ENCODE measurements around the gene RNF214. TPM values are rescaled to one million over a fixed set of nuclear protein-coding genes. Genes with fewer than 3 reads are reported as not detected.
A peak's percentile ranks its signal among the peaks of the same experiment; 100 is the strongest.

The RNF214 gene
- total RNA-seq, 4 donors from 2014 or later = 12.4 to 21.5 (median 18.4) TPM

GRCh38 chr11:117199916-117200812 is 32.3 kb upstream of the RNF214 start:
- H3K9me3 ChIP-seq = no peaks in the 10 kb centered on the region
- peaks cover 18 to 61% (median 45%) of the 10 kb centered on the region in 4 donors for H3K36me3 ChIP-seq
- WGBS = 33% methylated on average over 11 of the region's 13 CpGs
- H3K4me1 ChIP-seq = peaks cover 31 to 67% (median 50%) of the 10 kb centered on the region in 4 donors
- intact Hi-C loops (cut with DNase I) = loop anchor here (2.0 kb wide), 1 partner anchor 25 kb away; no protein-coding TSS in a partner anchor
- DNase-seq (ENCODE audit: extremely low spot score) = no peak
- no peaks in the 10 kb centered on the region for H3K27me3 ChIP-seq
- TF ChIP-seq EP300 (IDR thresholded peaks at IDR 0.05) = no peak
- no peak for TF ChIP-seq POLR2A (IDR thresholded peaks at IDR 0.05; ENCODE audit: low read depth)
- peak; percentile 7 to 39 for TF ChIP-seq POLR2AphosphoS5 (IDR thresholded peaks at IDR 0.05)
- peak overlapping the region; percentile 94 to 97 (median 96) for H3K27ac ChIP-seq (replicated peaks in 1 of 4)
- H3K4me3 ChIP-seq = peak overlapping the region; percentile 66 to 88 (median 78)

- peak overlapping the region; percentile 66 to 88 (median 78) for H3K4me3 ChIP-seq
- peak overlapping the region; percentile 94 to 97 (median 96) for H3K27ac ChIP-seq (replicated peaks in 1 of 4)
- peaks cover 13 to 57% (median 42%) of the 10 kb centered on the region in 4 donors for H3K36me3 ChIP-seq
- TF ChIP-seq EP300 (IDR thresholded peaks at IDR 0.05) (no peak), CTCF (IDR thresholded peaks at IDR 0.05) (no peak), POLR2AphosphoS5 (IDR thresholded peaks at IDR 0.05) (peak; percentile 1 to 56), POLR2A (IDR thresholded peaks at IDR 0.05; ENCODE audit: low read depth) (no peak)
- peaks cover 34 to 72% (median 55%) of the 10 kb centered on the region in 4 donors for H3K4me1 ChIP-seq
- intact Hi-C loops (cut with DNase I) = no loop called here
- DNase-seq (ENCODE audit: extremely low spot score) = no peak
- no peaks in the 10 kb centered on the region for H3K27me3 ChIP-seq
- WGBS = 62% methylated on average over 11 of the region's 12 CpGs
- no peaks in the 10 kb centered on the region for H3K9me3 ChIP-seq
Measured at GRCh38 chr11:117200813-117201657, 31.4 kb upstream of the RNF214 start.

DNA sequence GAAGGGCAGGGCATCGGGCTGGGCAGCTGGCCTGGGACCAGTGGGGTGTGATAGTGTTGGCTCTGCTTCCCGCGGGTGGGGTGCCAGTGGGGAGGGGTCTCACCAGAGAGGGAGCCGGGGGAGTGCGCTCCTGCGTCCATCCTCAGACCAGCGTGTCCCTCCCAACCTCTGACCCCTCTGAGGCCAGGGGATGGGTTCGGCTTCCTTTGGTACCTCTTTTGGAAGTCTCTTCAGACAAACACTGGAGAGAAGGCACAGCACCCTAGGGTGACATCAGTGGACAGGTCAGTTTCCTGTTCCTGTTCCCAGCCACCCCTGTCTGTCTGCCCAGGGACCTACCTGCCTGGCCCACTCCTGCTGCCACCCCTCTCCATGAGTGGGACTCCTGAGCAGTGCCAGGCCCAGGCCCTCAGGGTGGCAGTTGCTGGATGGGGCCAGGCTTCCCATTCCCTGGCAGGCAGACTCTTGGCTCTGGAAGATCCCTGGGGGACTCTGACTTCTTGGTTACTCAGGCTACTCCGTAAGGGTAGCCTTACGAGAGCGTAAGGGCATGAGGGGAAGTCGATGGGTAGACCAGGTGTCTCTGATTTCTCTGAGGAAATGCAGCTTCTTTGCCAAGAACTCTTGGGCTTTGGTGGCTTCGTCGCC is 30.7 kb upstream of the RNF214 start:
- H3K4me1 ChIP-seq = peaks cover 34 to 70% (median 55%) of the 10 kb centered on the region in 4 donors
- H3K4me3 ChIP-seq = peak overlapping the region; percentile 66 to 88 (median 78)
- no peaks in the 10 kb centered on the region for H3K9me3 ChIP-seq
- DNase-seq (ENCODE audit: extremely low spot score) = no peak
- no peaks in the 10 kb centered on the region for H3K27me3 ChIP-seq
- peaks cover 13 to 50% (median 36%) of the 10 kb centered on the region in 4 donors for H3K36me3 ChIP-seq
- H3K27ac ChIP-seq (replicated peaks in 1 of 4) = peak overlapping the region; percentile 94 to 97 (median 96)
- TF ChIP-seq POLR2AphosphoS5 (IDR thresholded peaks at IDR 0.05) (peak in 1 of 2 donors; percentile 56), EP300 (IDR thresholded peaks at IDR 0.05) (no peak), CTCF (IDR thresholded peaks at IDR 0.05) (no peak), POLR2A (IDR thresholded peaks at IDR 0.05; ENCODE audit: low read depth) (no peak)
- 53% methylated on average over 6 of the region's 14 CpGs for WGBS
- intact Hi-C loops (cut with DNase I) = no loop called here

- peak overlapping the region; percentile 94 to 97 (median 96) for H3K27ac ChIP-seq (replicated peaks in 1 of 4)
- H3K27me3 ChIP-seq = no peaks in the 10 kb centered on the region
- intact Hi-C loops (cut with DNase I) = no loop called here
- 67% methylated on average over 4 of the region's 7 CpGs for WGBS
- H3K9me3 ChIP-seq = no peaks in the 10 kb centered on the region
- no peak for DNase-seq (ENCODE audit: extremely low spot score)
- H3K4me3 ChIP-seq = peak overlapping the region; percentile 66 to 88 (median 78)
- peaks cover 13 to 50% (median 34%) of the 10 kb centered on the region in 4 donors for H3K36me3 ChIP-seq
- peaks cover 34 to 63% (median 48%) of the 10 kb centered on the region in 4 donors for H3K4me1 ChIP-seq
- TF ChIP-seq EP300 (IDR thresholded peaks at IDR 0.05) (no peak), POLR2AphosphoS5 (IDR thresholded peaks at IDR 0.05) (peak in 1 of 2 donors; percentile 38)
Measured at GRCh38 chr11:117202386-117203068, 29.9 kb upstream of the RNF214 start.

GRCh38 chr11:117203069-117203407 is 29.4 kb upstream of the RNF214 start:
- Histone ChIP-seq H3K27me3 (no peaks in the 10 kb centered on the region), H3K4me3 (peak overlapping the region; percentile 66 to 88 (median 78)), H3K27ac (replicated peaks in 1 of 4) (peak overlapping the region; percentile 94 to 97 (median 96)), H3K36me3 (peaks cover 13 to 50% (median 34%) of the 10 kb centered on the region in 4 donors), H3K9me3 (no peaks in the 10 kb centered on the region), H3K4me1 (peaks cover 30 to 57% (median 43%) of the 10 kb centered on the region in 4 donors)
- 68% methylated on average over 7 of the region's 10 CpGs for WGBS
- intact Hi-C loops (cut with DNase I) = no loop called here
- no peak for TF ChIP-seq POLR2AphosphoS5 (IDR thresholded peaks at IDR 0.05)
- no peak for TF ChIP-seq CTCF (IDR thresholded peaks at IDR 0.05)
- TF ChIP-seq POLR2A (IDR thresholded peaks at IDR 0.05; ENCODE audit: low read depth) = no peak
- no peak for TF ChIP-seq EP300 (IDR thresholded peaks at IDR 0.05)
- no peak for DNase-seq (ENCODE audit: extremely low spot score)
